Suprapubic skin (tissue), 4 donors: ENCODE data around the gene RASGEF1B. TPM values are rescaled to one million over a fixed set of nuclear protein-coding genes. Genes with fewer than 3 reads are reported as not detected.

Source experiments
- DNase-seq, 2 donors: peaks; one replicate each; pipeline ENCODE4 v3.0.0-alpha.2; 2019; ENCODE audit warnings: low spot score in 2 of 2
- H3K27ac ChIP-seq: fragments of 200-600 bp; sonication (generic); one replicate; pipeline ENCODE4 v1.5.1; 2019
- H3K27me3 ChIP-seq: fragments of 200-600 bp; sonication (generic); one replicate; pipeline ENCODE4 v1.5.1; 2019
- H3K36me3 ChIP-seq: fragments of 200-600 bp; sonication (generic); one replicate; pipeline ENCODE4 v1.5.1; 2019
- H3K4me1 ChIP-seq: fragments of 200-600 bp; sonication (generic); one replicate; pipeline ENCODE4 v1.5.1; 2019
- H3K4me3 ChIP-seq: fragments of 200-600 bp; sonication (generic); one replicate; pipeline ENCODE4 v1.5.1; 2019; ENCODE audit warnings: mild to moderate bottlenecking
- H3K9me3 ChIP-seq: fragments of 200-600 bp; sonication (generic); one replicate; pipeline ENCODE4 v1.5.1; 2019
- EP300 ChIP-seq: sonication (generic); formaldehyde crosslinking; IDR thresholded peaks from one replicate; pipeline ENCODE4 v1.6.1; 2017; ENCODE audit warnings: antibody characterized with exemption
- POLR2A ChIP-seq, 2 donors: fragments of 450-650 bp; IDR thresholded peaks; one replicate each; pipeline ENCODE4 v1.6.1; 2017; ENCODE audit warnings: antibody characterized with exemption in 2 of 2, mild to moderate bottlenecking in 2 of 2, moderate library complexity in 2 of 2
- POLR2AphosphoS5 ChIP-seq, 3 donors: sonication (generic); formaldehyde crosslinking; IDR thresholded peaks; one replicate each; pipeline ENCODE4 v1.6.1; 2017; ENCODE audit warnings: antibody characterized with exemption in 3 of 3
- WGBS: methylation state at CpG from one replicate; pipeline ENCODE4 v1.1.5; 2018; 5-methylcytosine and 5-hydroxymethylcytosine counted together
- total RNA-seq, 4 donors: library from RNA; depleted of rRNA; stranded (reverse); fragments of >200 nt; gene quantifications; one replicate each; pipeline ENCODE4 v1.1.0, GENCODE V29; 2016
- TF ChIP-seq, protein P1 (sequence below), 2 donors: fragments of 200-600 bp in 1 of 2; fragments of 450-650 bp in 1 of 2; sonication (generic) in 1 of 2; IDR thresholded peaks; one replicate each; pipeline ENCODE4 v1.5.1; 2016 to 2019; ENCODE audit warnings: antibody characterized with exemption in 2 of 2, mild to moderate bottlenecking in 1 of 2, moderate library complexity in 1 of 2

RASGEF1B gene
- total RNA-seq, 4 donors from 2014 or later: 32.4 to 106 (median 63.0) TPM

DNA sequence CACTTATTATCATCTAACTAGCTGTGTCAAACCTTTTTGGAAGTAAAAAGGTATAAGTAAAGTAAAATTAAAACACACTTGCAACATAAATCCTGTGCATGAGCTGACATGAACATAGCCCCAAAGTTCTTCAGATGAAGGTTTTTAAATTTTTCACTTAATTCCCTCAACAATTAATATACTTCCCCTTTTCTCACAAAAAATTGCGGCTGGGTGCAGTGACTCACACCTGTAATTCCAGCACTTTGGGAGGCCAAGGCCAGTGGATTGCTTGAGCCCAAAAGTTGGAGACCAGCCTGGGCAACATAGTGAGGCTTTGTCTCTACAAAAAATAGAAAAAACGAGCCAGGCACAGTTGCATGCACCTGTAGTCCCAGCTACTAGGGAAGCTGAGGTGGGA lies 16.8 kb downstream of the RASGEF1B start:
- Histone ChIP-seq H3K4me3 (no peak overlapping the region), H3K9me3 (no peaks in the 10 kb centered on the region), H3K36me3 (peaks cover 23% of the 10 kb centered on the region), H3K27me3 (no peaks in the 10 kb centered on the region), H3K27ac (peak overlapping the region; percentile 43), H3K4me1 (peaks cover 36% of the 10 kb centered on the region)
- WGBS: 56% methylated on average over 2 of the region's 2 CpGs
- DNase-seq: no peak
- TF ChIP-seq POLR2AphosphoS5 (IDR thresholded peaks at IDR 0.05) (no peak), POLR2A (IDR thresholded peaks at IDR 0.05) (no peak), EP300 (no peak)
- TF ChIP-seq, protein P1, sequence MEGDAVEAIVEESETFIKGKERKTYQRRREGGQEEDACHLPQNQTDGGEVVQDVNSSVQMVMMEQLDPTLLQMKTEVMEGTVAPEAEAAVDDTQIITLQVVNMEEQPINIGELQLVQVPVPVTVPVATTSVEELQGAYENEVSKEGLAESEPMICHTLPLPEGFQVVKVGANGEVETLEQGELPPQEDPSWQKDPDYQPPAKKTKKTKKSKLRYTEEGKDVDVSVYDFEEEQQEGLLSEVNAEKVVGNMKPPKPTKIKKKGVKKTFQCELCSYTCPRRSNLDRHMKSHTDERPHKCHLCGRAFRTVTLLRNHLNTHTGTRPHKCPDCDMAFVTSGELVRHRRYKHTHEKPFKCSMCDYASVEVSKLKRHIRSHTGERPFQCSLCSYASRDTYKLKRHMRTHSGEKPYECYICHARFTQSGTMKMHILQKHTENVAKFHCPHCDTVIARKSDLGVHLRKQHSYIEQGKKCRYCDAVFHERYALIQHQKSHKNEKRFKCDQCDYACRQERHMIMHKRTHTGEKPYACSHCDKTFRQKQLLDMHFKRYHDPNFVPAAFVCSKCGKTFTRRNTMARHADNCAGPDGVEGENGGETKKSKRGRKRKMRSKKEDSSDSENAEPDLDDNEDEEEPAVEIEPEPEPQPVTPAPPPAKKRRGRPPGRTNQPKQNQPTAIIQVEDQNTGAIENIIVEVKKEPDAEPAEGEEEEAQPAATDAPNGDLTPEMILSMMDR (IDR thresholded peaks at IDR 0.05): no peak

DNA sequence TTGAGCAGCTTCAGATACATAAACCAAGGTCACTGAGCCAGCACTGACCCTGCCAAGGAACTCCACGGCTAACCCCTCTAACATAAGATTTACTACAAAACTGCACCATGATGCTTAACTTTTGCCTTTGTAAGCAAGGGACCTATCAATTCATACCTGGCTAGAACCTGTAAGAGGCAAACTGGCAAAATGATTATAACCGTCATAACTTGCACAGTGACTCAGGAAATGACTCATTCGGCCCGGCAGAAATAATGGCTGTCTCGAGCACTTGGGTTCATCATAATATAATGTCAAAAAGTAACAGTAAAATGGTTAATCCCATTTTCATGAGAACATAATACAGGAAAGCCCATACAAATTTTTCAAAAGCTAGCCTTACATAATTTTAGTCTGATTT lies 17.2 kb downstream of the RASGEF1B start:
- TF ChIP-seq POLR2AphosphoS5 (IDR thresholded peaks at IDR 0.05) (no peak), EP300 (no peak)
- Histone ChIP-seq H3K9me3 (no peaks in the 10 kb centered on the region), H3K36me3 (peaks cover 23% of the 10 kb centered on the region), H3K27ac (no peak overlapping the region), H3K4me1 (peaks cover 32% of the 10 kb centered on the region), H3K27me3 (no peaks in the 10 kb centered on the region), H3K4me3 (no peak overlapping the region)
- WGBS: 35% methylated on average over 5 of the region's 5 CpGs
- DNase-seq: no peak

DNA sequence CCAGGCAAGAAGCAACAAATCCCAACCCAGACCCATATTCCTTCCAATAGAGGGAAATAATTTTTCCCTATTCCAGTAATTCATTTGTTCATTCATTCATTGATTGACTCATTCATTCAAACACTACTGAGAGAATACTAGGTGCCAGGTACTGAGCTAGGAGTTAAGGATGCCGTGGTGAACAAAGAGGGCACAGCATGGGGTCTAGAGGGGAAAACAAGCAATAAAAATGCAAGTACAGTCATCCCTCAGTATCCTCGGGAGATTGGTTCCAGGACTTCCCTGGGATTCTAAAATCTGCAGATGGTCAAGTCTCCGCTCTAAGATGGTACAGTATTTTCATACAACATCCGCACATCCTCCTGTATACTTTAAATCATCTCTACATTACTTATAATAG lies 18.7 kb downstream of the RASGEF1B start:
- WGBS: 70% methylated on average over 4 of the region's 4 CpGs
- TF ChIP-seq, protein P1 (IDR thresholded peaks at IDR 0.05): no peak
- DNase-seq: no peak
- H3K27me3 ChIP-seq: no peaks in the 10 kb centered on the region
- H3K4me1 ChIP-seq: peaks cover 29% of the 10 kb centered on the region
- no peak overlapping the region for H3K4me3 ChIP-seq
- no peak overlapping the region for H3K27ac ChIP-seq
- H3K36me3 ChIP-seq: peaks cover 24% of the 10 kb centered on the region
- no peaks in the 10 kb centered on the region for H3K9me3 ChIP-seq

DNA sequence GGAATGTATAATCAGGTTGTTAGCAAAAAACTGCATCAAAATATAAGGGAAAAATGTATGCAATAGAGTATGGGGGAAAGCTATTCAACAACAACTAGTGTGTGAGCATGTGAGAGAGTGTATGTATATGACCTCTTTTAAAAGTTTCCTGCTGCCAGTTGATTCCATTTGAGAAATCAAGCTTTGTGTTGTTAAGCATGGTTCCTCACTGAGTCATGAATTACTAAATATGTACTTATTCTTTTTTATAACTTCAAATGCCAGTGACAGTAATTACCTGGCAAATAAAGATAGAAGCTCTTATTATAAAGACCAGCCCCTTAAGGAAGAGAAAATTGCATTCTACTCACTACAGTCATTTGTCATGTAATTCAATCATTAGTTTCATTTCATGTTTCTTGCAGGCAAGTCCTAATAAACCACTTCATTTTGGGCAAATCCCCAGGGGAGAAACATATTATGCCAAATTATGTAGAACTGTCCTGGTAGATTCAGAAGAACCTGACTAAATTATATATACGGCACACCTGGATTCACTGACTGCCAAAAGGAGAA lies 19.2 kb downstream of the RASGEF1B start:
- H3K27ac ChIP-seq: peak overlapping the region; percentile 77
- peaks cover 29% of the 10 kb centered on the region for H3K4me1 ChIP-seq
- WGBS: 47% methylated on average over 1 of the region's 1 CpG
- peaks cover 29% of the 10 kb centered on the region for H3K36me3 ChIP-seq
- H3K27me3 ChIP-seq: no peaks in the 10 kb centered on the region
- no peaks in the 10 kb centered on the region for H3K9me3 ChIP-seq
- TF ChIP-seq EP300 (no peak), POLR2AphosphoS5 (IDR thresholded peaks at IDR 0.05) (no peak)
- H3K4me3 ChIP-seq: no peak overlapping the region
- DNase-seq: no peak

DNA sequence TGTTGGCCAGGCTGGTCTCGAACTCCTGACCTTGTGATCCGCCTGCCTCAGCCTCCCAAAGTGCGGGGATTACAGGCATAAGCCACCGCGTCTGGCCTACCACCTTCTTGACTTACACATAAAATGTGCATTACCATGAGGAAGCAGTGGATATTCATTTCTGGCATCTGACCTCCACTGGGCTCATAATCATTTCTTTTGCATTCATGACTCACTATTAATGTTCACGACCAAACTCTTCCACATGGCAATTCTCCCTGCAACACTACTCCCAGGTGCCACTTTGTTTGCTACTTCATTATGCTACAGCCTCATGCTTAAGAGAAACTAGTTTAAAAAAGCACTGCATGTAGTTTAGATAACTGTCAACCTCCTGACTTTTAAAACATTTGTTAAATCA lies 22.7 kb downstream of the RASGEF1B start:
- TF ChIP-seq POLR2A (IDR thresholded peaks at IDR 0.05): no peak
- no peak for TF ChIP-seq POLR2AphosphoS5 (IDR thresholded peaks at IDR 0.05)
- TF ChIP-seq EP300: no peak
- TF ChIP-seq, protein P1 (IDR thresholded peaks at IDR 0.05): no peak
- Histone ChIP-seq H3K36me3 (peaks cover 46% of the 10 kb centered on the region), H3K9me3 (no peaks in the 10 kb centered on the region), H3K4me3 (no peak overlapping the region), H3K4me1 (peaks cover 20% of the 10 kb centered on the region), H3K27ac (no peak overlapping the region), H3K27me3 (no peaks in the 10 kb centered on the region)
- WGBS: 84% methylated on average over 6 of the region's 6 CpGs
- no peak for DNase-seq

DNA sequence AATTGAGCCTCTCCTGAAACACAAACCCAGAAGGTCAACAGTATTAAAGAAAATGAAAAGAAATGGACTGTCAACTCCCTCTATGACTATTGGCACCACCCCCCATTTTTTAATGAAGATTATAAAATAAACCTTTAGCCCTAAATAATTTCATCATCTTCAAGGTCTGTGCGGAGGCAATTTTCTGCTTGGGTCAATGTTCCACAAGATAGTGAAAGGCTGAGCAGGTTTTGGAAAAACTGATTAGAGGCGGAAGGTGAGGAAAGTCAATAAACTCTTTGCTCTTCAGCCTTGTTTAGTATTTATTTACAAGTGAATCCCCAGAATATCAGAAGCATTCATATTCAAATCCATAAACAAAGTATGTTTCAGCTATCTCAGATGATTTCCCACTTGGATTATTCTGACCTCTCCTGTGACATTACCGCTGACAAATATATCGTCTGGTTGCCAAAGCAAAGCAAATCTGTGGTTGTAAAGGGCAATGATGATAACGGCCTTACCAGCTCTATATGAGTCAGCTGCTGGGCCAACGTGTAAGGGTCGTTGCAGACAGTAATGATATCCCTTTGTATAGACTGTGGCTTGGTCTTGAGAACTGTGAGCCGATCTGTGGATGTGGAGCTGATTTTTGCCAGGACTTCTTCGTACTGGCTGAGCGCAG lies 24.0 kb downstream of the RASGEF1B start:
- TF ChIP-seq, protein P1 (IDR thresholded peaks at IDR 0.05): no peak
- Histone ChIP-seq H3K27me3 (no peaks in the 10 kb centered on the region), H3K4me3 (no peak overlapping the region), H3K36me3 (peaks cover 60% of the 10 kb centered on the region), H3K9me3 (no peaks in the 10 kb centered on the region), H3K4me1 (peaks cover 11% of the 10 kb centered on the region), H3K27ac (no peak overlapping the region)
- no peak for DNase-seq
- WGBS: 81% methylated on average over 10 of the region's 10 CpGs
